Psoas muscle (tissue), 8 donors: ENCODE measurements around the gene KRTCAP3. TPM values are rescaled to one million over a fixed set of nuclear protein-coding genes. Genes with fewer than 3 reads are reported as not detected.

Source experiments
- ATAC-seq, 4 donors: fragments of 200-7000 bp; cut with Tn5 transposase; one replicate each; pipeline ENCODE4 v1.9.1; 2020; ENCODE audit warnings: moderate library complexity in 3 of 4, mild to moderate bottlenecking in 2 of 4
- DNase-seq, 2 donors: peaks; one replicate each; pipeline ENCODE4 v3.0.0-alpha.2; 2020
- H3K27ac ChIP-seq: fragments of 200-600 bp; one replicate; pipeline ENCODE4 v1.8.0; 2022
- H3K27me3 ChIP-seq, 3 donors: fragments of 200-600 bp in 1 of 3; one replicate each; pipeline versions ENCODE4 v1.6.1 to v1.8.0; 2013 to 2022; ENCODE audit warnings: low read length in 2 of 3, mild to moderate bottlenecking in 2 of 3, moderate library complexity in 1 of 3; ENCODE audit not compliant: insufficient read depth in 3 of 3
- H3K36me3 ChIP-seq, 2 donors: fragments of 200-600 bp in 1 of 2; one replicate each; pipeline versions ENCODE4 v1.6.1 to v1.8.0; 2013 to 2022; ENCODE audit warnings: low read depth in 1 of 2, mild to moderate bottlenecking in 1 of 2, moderate library complexity in 1 of 2; ENCODE audit not compliant: insufficient read depth in 1 of 2
- H3K4me1 ChIP-seq: fragments of 200-600 bp; one replicate; pipeline ENCODE4 v1.8.0; 2022
- H3K4me3 ChIP-seq: fragments of 200-600 bp; one replicate; pipeline ENCODE4 v1.8.0; 2022; ENCODE audit warnings: mild to moderate bottlenecking
- H3K9me3 ChIP-seq: fragments of 200-600 bp; one replicate; pipeline ENCODE4 v1.8.0; 2022
- CTCF ChIP-seq: fragments of 200-600 bp; IDR thresholded peaks from one replicate; pipeline ENCODE4 v1.8.0; 2022; ENCODE audit warnings: antibody characterized with exemption
- WGBS, 3 donors: extraction: QIAGEN DNeasy Blood & Tissue Kit; methylation state at CpG; one replicate each; pipeline versions ENCODE4 v1.1.6 to v1.1.7; 2013; 5-methylcytosine and 5-hydroxymethylcytosine counted together
- intact Hi-C, 2 donors: fragments of 100-400 bp; cut with DNase I; formaldehyde crosslinking; loops; one replicate each; pipeline versions ENCODE4 v1.11.0 to v1.14.2; 2022
- polyA plus RNA-seq, 3 donors: library from polyadenylated mRNA; stranded (reverse); fragments of 200-250 nt; gene quantifications; one replicate each; pipeline ENCODE4 v1.2.3, GENCODE V29; 2013
- total RNA-seq, 4 donors: library from RNA; stranded (reverse); fragmentation: NEBNext Ultra II Directional in 2 of 4; extraction: Animal tissue kit (Norgen Biotek cat#: 25700) in 2 of 4; gene quantifications; one replicate each; pipeline versions ENCODE4 v1.2.1 to v1.2.4, GENCODE V29; 2021 to 2023
- donor health status: healthy with polysubstance abuse.
- donor health status: DM: no; HTN: no; CAD: no; lungs with moderate emphysema.
- donor health status: Bipolar disorder and iron deficiency.
- donor health status: healthy.
- donor health status: DM: yes; HTN: yes; CAD: no.
- donor health status: DM: no; HTN: no; CAD: no.
- donor health status: DM: no; HTN: no; CAD: no.
- donor health status: DM: yes; HTN: yes; CAD: no.

The KRTCAP3 gene
- total and polyA plus RNA-seq, 7 donors, result 0.26 to 2.2 (median 1.6) TPM; not detected in 1

GRCh38 chr2:27435628-27436027 lies 6.6 kb upstream of the KRTCAP3 start:
- Histone ChIP-seq H3K4me3 (no peak overlapping the region), H3K36me3 (peaks cover 32 to 80% of the 10 kb centered on the region in 2 donors), H3K9me3 (no peaks in the 10 kb centered on the region), H3K27ac (no peak overlapping the region), H3K4me1 (peaks cover 22% of the 10 kb centered on the region), H3K27me3 (no peaks in the 10 kb centered on the region)
- 87 to 89% (median 88%) methylated on average over 6 of the region's 6 CpGs for WGBS, 3 donors
- intact Hi-C loops, result no loop called here
- DNase-seq, result no peak
- ATAC-seq, result no peak
- TF ChIP-seq CTCF, result no peak

- H3K27ac ChIP-seq, result no peak overlapping the region
- peaks cover 15% of the 10 kb centered on the region for H3K4me1 ChIP-seq
- 78 to 86% (median 80%) methylated on average over 10 of the region's 10 CpGs for WGBS, 3 donors
- H3K9me3 ChIP-seq, result no peaks in the 10 kb centered on the region
- H3K4me3 ChIP-seq, result no peak overlapping the region
- ATAC-seq (no peak), DNase-seq (no peak)
- peaks cover 15 to 83% of the 10 kb centered on the region in 2 donors for H3K36me3 ChIP-seq
- no peaks in the 10 kb centered on the region for H3K27me3 ChIP-seq
- no peak for TF ChIP-seq CTCF
- intact Hi-C loops, result no loop called here
Measured at GRCh38 chr2:27441226-27441926, 805 bp upstream of the KRTCAP3 start.

GRCh38 chr2:27442920-27443282 lies 720 bp downstream of the KRTCAP3 start:
- H3K4me3 ChIP-seq, result peak overlapping the region; percentile 11
- intact Hi-C loops, result no loop called here
- H3K9me3 ChIP-seq, result no peaks in the 10 kb centered on the region
- H3K27ac ChIP-seq, result peak overlapping the region; percentile 77
- no peaks in the 10 kb centered on the region for H3K27me3 ChIP-seq
- no peak for TF ChIP-seq CTCF
- peaks cover 15% of the 10 kb centered on the region for H3K4me1 ChIP-seq
- H3K36me3 ChIP-seq, result peaks cover 8 to 78% of the 10 kb centered on the region in 2 donors
- peak; percentile 68 to 79 (median 76) for ATAC-seq
- DNase-seq, result peak; percentile 24 to 66
- 35 to 64% (median 36%) methylated on average over 6 of the region's 6 CpGs for WGBS, 3 donors

- Histone ChIP-seq H3K27ac (no peak overlapping the region), H3K27me3 (no peaks in the 10 kb centered on the region), H3K9me3 (no peaks in the 10 kb centered on the region), H3K36me3 (peaks cover 10 to 78% of the 10 kb centered on the region in 2 donors), H3K4me3 (no peak overlapping the region), H3K4me1 (peaks cover 15% of the 10 kb centered on the region)
- no peak for DNase-seq
- intact Hi-C loops, result no loop called here
- WGBS, 3 donors, result 90 to 92% (median 91%) methylated on average over 8 of the region's 8 CpGs
- ATAC-seq, result no peak
- no peak for TF ChIP-seq CTCF
Measured at GRCh38 chr2:27445155-27445554, 3.0 kb downstream of the KRTCAP3 start.

GRCh38 chr2:27445615-27446014 lies 3.4 kb downstream of the KRTCAP3 start:
- intact Hi-C loops, result no loop called here
- H3K9me3 ChIP-seq, result no peaks in the 10 kb centered on the region
- H3K27me3 ChIP-seq, result no peaks in the 10 kb centered on the region
- H3K27ac ChIP-seq, result no peak overlapping the region
- peaks cover 15% of the 10 kb centered on the region for H3K4me1 ChIP-seq
- no peak for TF ChIP-seq CTCF
- peaks cover 10 to 78% of the 10 kb centered on the region in 2 donors for H3K36me3 ChIP-seq
- DNase-seq (no peak), ATAC-seq (no peak)
- WGBS, 3 donors, result 89 to 92% (median 89%) methylated on average over 8 of the region's 8 CpGs
- no peak overlapping the region for H3K4me3 ChIP-seq
